HepG2 (cell line): ENCODE data around the gene NPPA. TPM values are rescaled to one million over a fixed set of nuclear protein-coding genes. Genes with fewer than 3 reads are reported as not detected.

ENCODE experiments used
- ATAC-seq: fragments of 200-7000 bp; cut with Tn5 transposase; 3 replicates; pipeline ENCODE4 v1.9.1; 2020; ENCODE audit warnings: mild to moderate bottlenecking, moderate library complexity
- BruUV-seq: library from RNA; stranded (reverse); fragments of 400-500 nt; replicated peaks from 2 replicates; lab custom pipeline; 2021; lab: Mats Ljungman, UMichigan
- CTCF ChIA-PET: fragments of 300-600 bp; formaldehyde crosslinking; extraction: SDS; loops from one replicate; lab custom pipeline; 2021; ENCODE audit warnings: low total read pairs, inconsistent platforms, low intra/inter-chr PET ratio; lab: Yijun Ruan, JAX
- POLR2A ChIA-PET: fragments of 350-600 bp; sonication (Branson Sonifier 250); formaldehyde crosslinking; loops from one replicate; lab custom pipeline; 2020; ENCODE audit warnings: antibody characterized with exemption, inconsistent platforms; lab: Yijun Ruan, JAX
- DNase-seq: peaks from one replicate; pipeline ENCODE4 v3.0.0-alpha.2; 2015; ENCODE audit warnings: low spot score
- FAIRE-seq: peaks from 3 replicates; lab custom pipeline; 2011; peaks lifted over from hg19 to GRCh38; lab: Jason Lieb, UNC
- H2AFZ ChIP-seq: one replicate; pipeline ENCODE4 v1.6.1; 2011; ENCODE audit warnings: low read length, inconsistent platforms
- H3K27ac ChIP-seq: fragments of 300-600 bp; 3 replicates; pipeline ENCODE4 v1.8.0; 2011; ENCODE audit warnings: mixed run types, mild to moderate bottlenecking, mixed read lengths, low read length, inconsistent platforms; ENCODE audit not compliant: insufficient read depth; ENCODE audit errors: extremely low read length
- H3K27me3 ChIP-seq, 2 experiments: fragments of 200-600 bp in 1 of 2; 2 replicates in 1 of 2; 3 replicates in 1 of 2; pipeline versions ENCODE4 v1.6.0 to v1.8.0; 2011; ENCODE audit warnings: low read length in 2 of 2, mild to moderate bottlenecking in 2 of 2, moderate library complexity in 2 of 2, inconsistent platforms in 1 of 2; ENCODE audit not compliant: insufficient read depth in 2 of 2, control insufficient read depth in 1 of 2
- H3K36me3 ChIP-seq, 2 experiments: fragments of 200-600 bp in 1 of 2; replicated peaks in 1 of 2; 2 replicates in 1 of 2; 3 replicates in 1 of 2; pipeline versions ENCODE4 v1.5.1 to v1.8.0; 2011; ENCODE audit warnings: low read length in 2 of 2, inconsistent platforms in 1 of 2; ENCODE audit not compliant: insufficient read depth in 2 of 2, control insufficient read depth in 1 of 2
- H3K4me1 ChIP-seq: 2 replicates; pipeline ENCODE4 v1.5.1; 2012; ENCODE audit warnings: low read length, inconsistent platforms; ENCODE audit not compliant: insufficient read depth
- H3K4me2 ChIP-seq: 2 replicates; pipeline ENCODE4 v1.6.0; 2011; ENCODE audit warnings: low read depth, low read length, inconsistent platforms
- H3K4me3 ChIP-seq, 3 experiments: fragments of 200-600 bp in 1 of 3; sonication (generic), shearing (Covaris generic) in 1 of 3; replicated peaks in 1 of 3; 2 replicates each; pipeline ENCODE4 v1.5.1; 2011 to 2016; ENCODE audit warnings: low read length in 3 of 3, inconsistent platforms in 2 of 3, low read depth in 2 of 3, mild to moderate bottlenecking in 2 of 3, control low read depth in 1 of 3, mixed read lengths in 1 of 3; ENCODE audit not compliant: insufficient read depth in 1 of 3
- H3K79me2 ChIP-seq: one replicate; pipeline ENCODE4 v1.6.1; 2011; ENCODE audit warnings: low read length, inconsistent platforms; ENCODE audit not compliant: insufficient read depth
- H3K9ac ChIP-seq: 2 replicates; pipeline ENCODE4 v1.6.0; 2011; ENCODE audit warnings: mild to moderate bottlenecking, low read depth, low read length, inconsistent platforms; ENCODE audit not compliant: insufficient read depth
- H3K9me3 ChIP-seq: 2 replicates; pipeline ENCODE4 v1.5.1; 2012; ENCODE audit warnings: mild to moderate bottlenecking, low read length
- H4K20me1 ChIP-seq: 2 replicates; pipeline ENCODE4 v1.6.0; 2011; ENCODE audit warnings: inconsistent platforms, mild to moderate bottlenecking, low read length, moderate library complexity; ENCODE audit not compliant: insufficient read depth
- BCL6 ChIP-seq: IDR thresholded peaks from 2 replicates; pipeline ENCODE4 v1.6.1; 2016; ENCODE audit warnings: missing genetic modification reagents, missing compliant biosample characterization
- HNF1A ChIP-seq, 2 experiments: sonication (generic) in 1 of 2; formaldehyde crosslinking in 1 of 2; IDR thresholded peaks; 2 replicates each; pipeline versions ENCODE4 v1.4.0 to v1.6.1; 2016 to 2020; ENCODE audit warnings: borderline replicate concordance in 1 of 2, low read depth in 1 of 2, mild to moderate bottlenecking in 1 of 2, missing genetic modification reagents in 1 of 2
- HNF4A ChIP-seq: sonication (generic); formaldehyde crosslinking; IDR thresholded peaks from 2 replicates; pipeline ENCODE4 v1.4.0; 2020; ENCODE audit warnings: missing genetic modification reagents
- IKZF5 ChIP-seq: IDR thresholded peaks from 2 replicates; pipeline ENCODE4 v1.6.1; 2018; ENCODE audit warnings: missing genetic modification reagents, mild to moderate bottlenecking, missing compliant biosample characterization
- ZNF180 ChIP-seq: sonication (generic); formaldehyde crosslinking; IDR thresholded peaks from 2 replicates; pipeline ENCODE4 v1.4.0; 2020; ENCODE audit warnings: low read depth, missing genetic modification reagents, borderline replicate concordance
- WGBS: methylation state at CpG from one replicate; pipeline ENCODE4 v1.1.6; 2017; ENCODE audit warnings: low lambda C conversion rate; 5-methylcytosine and 5-hydroxymethylcytosine counted together
- in situ Hi-C: cut with HindIII; loops from 2 replicates; pipeline ENCODE4 v1.10.0; 2017; ENCODE audit warnings: low pct_unique_long_range_greater_than_20kb; ENCODE audit not compliant: extremely low pct_ligation_motif_present
- intact Hi-C: fragments of 100-400 bp; cut with micrococcal nuclease; formaldehyde crosslinking; loops from one replicate; pipeline ENCODE4 v1.10.0; 2022; ENCODE audit not compliant: unreplicated experiment
- polyA plus RNA-seq, 8 experiments: library from polyadenylated mRNA; depleted of rRNA in 3 of 8; stranded (reverse) in 7 of 8; unstranded in 1 of 8; fragments of >200 nt; fragmentation: Illumina TruSeq in 4 of 8; extraction: Trizol in 4 of 8; gene quantifications; 2 replicates each; pipeline versions ENCODE4 v1.2.1 to v1.2.3, GENCODE V29; 2011 to 2016; ENCODE audit warnings: low read depth in 4 of 8, missing spikeins in 1 of 8, mixed read lengths in 1 of 8; ENCODE audit not compliant: insufficient read depth in 1 of 8
- total RNA-seq, 5 experiments: library from RNA; depleted of rRNA; stranded (reverse); fragments of >200 nt; fragmentation: Illumina TruSeq; extraction: Trizol; gene quantifications; 2 replicates each; pipeline ENCODE4 v1.2.3, GENCODE V29; 2016; ENCODE audit warnings: low read depth in 1 of 5

The NPPA gene
- total and polyA plus RNA-seq, 2 of the 13 experiments (the other 11 are each of a cell fraction or from before 2014, with no cell fraction given): not detected

- peak overlapping the region; percentile 92 for H3K4me2 ChIP-seq
- no peaks in the 10 kb centered on the region; a peak in 1 of 5 replicates for H3K27me3 ChIP-seq
- H3K9me3 ChIP-seq: no peaks in the 10 kb centered on the region
- H3K4me3 ChIP-seq: peak overlapping the region; percentile 81 to 87 (median 87)
- ChIA-PET POLR2A (interaction anchor here (1.5 to 2.6 kb wide), 8 partner anchors 8 to 212 kb away, joined by 5 to 31 read pairs (median 8); partner anchors contain the start of genes MFN2 and MIIP), CTCF (no interaction called here)
- H3K4me1 ChIP-seq: peaks cover 79% of the 10 kb centered on the region
- WGBS: 0% methylated on average over 2 of the region's 2 CpGs
- peak overlapping the region; percentile 94 for H3K27ac ChIP-seq
- no TSS peak for BruUV-seq
- peaks cover 10 to 40% of the 10 kb centered on the region in 2 experiments for H3K36me3 ChIP-seq
- no peak overlapping the region for H2AFZ ChIP-seq
- H3K79me2 ChIP-seq: peaks cover 56% of the 10 kb centered on the region
- H3K9ac ChIP-seq: peak overlapping the region; percentile 93
- FAIRE-seq (peak; percentile 28), DNase-seq (no peak)
- intact Hi-C loops: no loop called here
- H4K20me1 ChIP-seq: peaks cover 11% of the 10 kb centered on the region
- TF ChIP-seq HNF1A (IDR thresholded peaks at IDR 0.05; ENCODE audit: low read depth) (no peak), HNF1A (CRISPR knock-in tag; IDR thresholded peaks at IDR 0.05; ENCODE audit: borderline replicate concordance) (no peak), BCL6 (peak; percentile 42; the same call in 1 of the 2 replicates), IKZF5 (CRISPR knock-in tag) (no peak), ZNF180 (no peak), HNF4A (CRISPR knock-in tag) (peak; percentile 30; the same call in 1 of the 2 replicates)
- TF ChIP-seq, all 625 proteins: peak for 2
- in situ Hi-C loops: no loop called here
- no peak for ATAC-seq
Observed at GRCh38 chr1:11807133-11807532, 40.5 kb downstream of the NPPA start.
